HFFc6 (cell line): ENCODE data around the gene CGNL1. TPM values are rescaled to one million over a fixed set of nuclear protein-coding genes. Genes with fewer than 3 reads are reported as not detected.

Source experiments
- DNase-seq: peaks from one replicate; pipeline ENCODE4 v3.0.0-alpha.2; 2018
- H3K27ac Mint-ChIP-seq: 2 replicates; pipeline ENCODE4 v1.8.0; 2020; ENCODE audit warnings: mild to moderate bottlenecking, mixed read lengths
- H3K27me3 Mint-ChIP-seq: 2 replicates; pipeline ENCODE4 v1.8.0; 2021; ENCODE audit warnings: mild to moderate bottlenecking, moderate library complexity, mixed read lengths; ENCODE audit not compliant: insufficient read depth
- H3K36me3 Mint-ChIP-seq: 2 replicates; pipeline ENCODE4 v1.8.0; 2021; ENCODE audit warnings: low read depth, mixed read lengths
- H3K4me1 Mint-ChIP-seq: 2 replicates; pipeline ENCODE4 v1.8.0; 2020; ENCODE audit warnings: low read depth, mixed read lengths
- H3K4me3 Mint-ChIP-seq: 2 replicates; pipeline ENCODE4 v1.8.0; 2020; ENCODE audit warnings: mild to moderate bottlenecking, moderate library complexity, mixed read lengths
- H3K9me3 Mint-ChIP-seq: 2 replicates; pipeline ENCODE4 v1.8.0; 2020; ENCODE audit warnings: mild to moderate bottlenecking, mixed read lengths
- total RNA-seq, 6 experiments: library from RNA; stranded (reverse); fragmentation: NEBNext Ultra II Directional; extraction: Animal tissue kit (Norgen Biotek cat#: 25700); gene quantifications; 2 replicates in 1 of 6; 3 replicates in 5 of 6; pipeline ENCODE4 v1.2.3, GENCODE V29; 2021
- TF ChIP-seq, protein P1 (sequence below): fragments of 200-600 bp; sonication (generic); IDR thresholded peaks from 2 replicates; pipeline ENCODE4 v1.5.0; 2021; ENCODE audit warnings: antibody characterized with exemption, mild to moderate bottlenecking

CGNL1 gene
- total RNA-seq, 6 experiments from 2014 or later, result 0.05 to 0.20 (median 0.10) TPM; not detected in 2

DNA sequence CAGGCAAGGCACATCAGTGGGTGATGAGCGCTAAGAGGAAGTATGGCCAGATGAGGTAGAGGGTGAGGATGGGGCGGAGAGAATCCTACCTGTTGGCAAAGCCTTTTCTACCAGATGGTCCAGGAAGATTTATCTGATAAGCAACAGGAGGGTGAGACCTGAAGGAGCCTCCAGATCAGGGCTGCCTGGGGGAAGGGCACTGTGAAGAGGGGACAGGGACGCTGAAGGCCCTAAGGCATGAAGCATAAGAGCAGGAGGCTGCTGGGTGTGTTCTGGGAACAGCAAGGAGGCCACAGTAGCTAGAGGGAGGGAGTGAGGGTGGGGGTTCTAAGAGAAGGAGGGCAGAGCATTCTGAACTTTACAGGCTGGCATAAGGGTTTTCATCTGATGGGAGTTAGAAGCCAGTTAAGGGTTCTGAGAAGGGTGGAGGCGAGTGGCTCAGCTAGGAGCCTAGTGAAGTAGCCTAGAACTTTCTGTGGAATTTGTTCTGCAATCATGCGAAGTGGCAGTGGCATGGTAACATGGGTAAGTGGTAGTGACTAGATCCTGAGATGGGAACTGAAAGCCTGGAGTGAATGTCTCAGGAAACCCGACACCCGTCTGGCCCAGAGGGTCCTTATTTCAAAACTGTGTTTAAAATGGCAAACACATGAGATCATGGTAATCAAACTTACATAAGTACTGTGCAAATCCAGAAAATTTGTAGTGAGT is 29.9 kb downstream of the CGNL1 start:
- TF ChIP-seq, protein P1, sequence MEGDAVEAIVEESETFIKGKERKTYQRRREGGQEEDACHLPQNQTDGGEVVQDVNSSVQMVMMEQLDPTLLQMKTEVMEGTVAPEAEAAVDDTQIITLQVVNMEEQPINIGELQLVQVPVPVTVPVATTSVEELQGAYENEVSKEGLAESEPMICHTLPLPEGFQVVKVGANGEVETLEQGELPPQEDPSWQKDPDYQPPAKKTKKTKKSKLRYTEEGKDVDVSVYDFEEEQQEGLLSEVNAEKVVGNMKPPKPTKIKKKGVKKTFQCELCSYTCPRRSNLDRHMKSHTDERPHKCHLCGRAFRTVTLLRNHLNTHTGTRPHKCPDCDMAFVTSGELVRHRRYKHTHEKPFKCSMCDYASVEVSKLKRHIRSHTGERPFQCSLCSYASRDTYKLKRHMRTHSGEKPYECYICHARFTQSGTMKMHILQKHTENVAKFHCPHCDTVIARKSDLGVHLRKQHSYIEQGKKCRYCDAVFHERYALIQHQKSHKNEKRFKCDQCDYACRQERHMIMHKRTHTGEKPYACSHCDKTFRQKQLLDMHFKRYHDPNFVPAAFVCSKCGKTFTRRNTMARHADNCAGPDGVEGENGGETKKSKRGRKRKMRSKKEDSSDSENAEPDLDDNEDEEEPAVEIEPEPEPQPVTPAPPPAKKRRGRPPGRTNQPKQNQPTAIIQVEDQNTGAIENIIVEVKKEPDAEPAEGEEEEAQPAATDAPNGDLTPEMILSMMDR, result no peak
- peaks cover 32% of the 10 kb centered on the region for H3K27me3 Mint-ChIP-seq
- H3K36me3 Mint-ChIP-seq, result no peaks in the 10 kb centered on the region
- no peak for DNase-seq
- H3K27ac Mint-ChIP-seq, result no peak overlapping the region
- H3K4me3 Mint-ChIP-seq, result no peak overlapping the region
- no peaks in the 10 kb centered on the region; the same call in 1 of the 2 replicates for H3K9me3 Mint-ChIP-seq
- no peaks in the 10 kb centered on the region for H3K4me1 Mint-ChIP-seq

DNA sequence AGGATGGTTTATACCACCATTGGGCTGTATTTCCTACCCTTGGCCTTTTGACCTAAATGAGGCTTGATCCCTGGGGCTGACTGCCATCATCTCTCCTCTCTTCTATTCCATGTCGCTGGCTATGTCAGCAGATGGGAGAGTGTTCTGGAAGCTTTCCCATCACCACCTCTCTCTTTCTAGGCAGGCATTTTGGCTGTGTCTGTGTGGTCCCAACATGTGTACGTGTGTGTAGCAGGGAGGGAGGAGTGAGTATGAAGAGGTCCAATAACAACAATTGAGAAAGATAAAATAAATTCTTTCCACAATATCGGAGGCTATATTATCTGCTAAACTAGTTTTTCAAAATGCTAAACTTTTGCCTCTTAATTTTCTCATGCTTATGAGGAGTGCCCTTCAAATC is 34.1 kb downstream of the CGNL1 start:
- peaks cover 44% of the 10 kb centered on the region for H3K27me3 Mint-ChIP-seq
- TF ChIP-seq, protein P1, result no peak
- DNase-seq, result no peak
- no peaks in the 10 kb centered on the region for H3K36me3 Mint-ChIP-seq
- no peaks in the 10 kb centered on the region for H3K4me1 Mint-ChIP-seq
- no peaks in the 10 kb centered on the region for H3K9me3 Mint-ChIP-seq
- no peak overlapping the region for H3K27ac Mint-ChIP-seq
- no peak overlapping the region for H3K4me3 Mint-ChIP-seq

DNA sequence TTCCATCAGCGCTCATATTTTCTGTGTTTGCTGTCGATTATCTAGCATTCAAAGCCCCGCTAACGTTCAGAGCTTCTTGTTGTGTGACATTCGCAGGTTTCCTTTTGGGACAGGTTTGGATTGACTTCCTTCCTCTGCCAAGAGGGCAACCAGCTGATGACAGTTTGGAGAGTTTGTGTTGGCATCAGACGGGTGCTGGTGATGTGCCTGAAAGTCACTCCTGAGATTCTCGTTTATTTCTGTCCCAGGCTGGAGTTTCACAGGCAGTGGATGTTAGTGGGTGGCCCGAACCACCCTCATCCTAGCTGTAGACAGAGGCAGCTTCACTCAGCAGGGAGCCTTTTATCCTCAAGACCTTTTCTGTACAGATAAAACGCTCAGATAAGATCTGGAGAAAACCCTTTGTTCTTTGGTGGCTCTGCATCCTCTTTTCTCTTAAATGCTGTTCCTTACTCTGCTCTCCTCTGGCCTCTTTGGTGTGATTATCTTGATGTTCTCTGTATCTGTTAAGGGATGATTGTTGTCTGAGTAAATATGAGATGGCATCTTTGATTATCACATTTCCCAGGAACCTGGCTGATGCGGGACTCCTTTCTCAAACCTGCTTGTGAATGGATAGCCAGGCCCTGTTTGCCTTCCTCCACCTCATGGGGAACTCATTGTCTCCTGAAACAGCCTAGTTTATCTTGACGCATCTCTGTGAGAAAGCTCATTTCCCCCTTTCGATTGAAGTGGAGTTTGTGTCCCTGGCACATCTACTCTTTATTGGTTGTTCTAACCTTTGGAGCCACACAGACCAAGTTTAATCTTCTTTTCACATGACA is 35.9 kb downstream of the CGNL1 start:
- TF ChIP-seq, protein P1, result no peak
- no peaks in the 10 kb centered on the region for H3K9me3 Mint-ChIP-seq
- no peak overlapping the region for H3K4me3 Mint-ChIP-seq
- no peak for DNase-seq
- H3K36me3 Mint-ChIP-seq, result no peaks in the 10 kb centered on the region
- H3K27me3 Mint-ChIP-seq, result peaks cover 48% of the 10 kb centered on the region
- H3K27ac Mint-ChIP-seq, result no peak overlapping the region
- H3K4me1 Mint-ChIP-seq, result no peaks in the 10 kb centered on the region

DNA sequence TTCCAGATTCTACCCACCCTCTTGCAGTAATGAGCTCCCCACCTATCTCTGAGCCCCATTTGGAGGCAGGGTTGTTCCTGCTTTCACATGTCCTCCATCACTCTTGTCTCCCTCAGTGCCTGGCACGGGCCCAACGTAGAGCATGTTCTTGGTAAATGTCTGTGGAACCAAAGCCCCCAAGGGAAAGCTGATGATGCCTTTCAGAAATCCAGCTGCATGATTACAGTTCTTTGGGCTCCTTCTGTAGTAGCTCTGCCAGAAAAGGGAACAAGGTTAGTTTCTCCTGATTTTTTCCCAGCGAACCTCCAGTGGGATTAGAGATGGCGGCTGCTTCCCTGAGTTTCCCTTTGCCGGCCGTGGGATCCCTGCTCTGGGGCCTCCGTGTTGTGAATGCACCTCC is 39.3 kb downstream of the CGNL1 start:
- Mint-ChIP-seq H3K27me3 (peaks cover 52% of the 10 kb centered on the region), H3K4me1 (no peaks in the 10 kb centered on the region), H3K36me3 (no peaks in the 10 kb centered on the region), H3K9me3 (no peaks in the 10 kb centered on the region), H3K4me3 (no peak overlapping the region), H3K27ac (no peak overlapping the region)
- no peak for DNase-seq
- TF ChIP-seq, protein P1, result no peak

DNA sequence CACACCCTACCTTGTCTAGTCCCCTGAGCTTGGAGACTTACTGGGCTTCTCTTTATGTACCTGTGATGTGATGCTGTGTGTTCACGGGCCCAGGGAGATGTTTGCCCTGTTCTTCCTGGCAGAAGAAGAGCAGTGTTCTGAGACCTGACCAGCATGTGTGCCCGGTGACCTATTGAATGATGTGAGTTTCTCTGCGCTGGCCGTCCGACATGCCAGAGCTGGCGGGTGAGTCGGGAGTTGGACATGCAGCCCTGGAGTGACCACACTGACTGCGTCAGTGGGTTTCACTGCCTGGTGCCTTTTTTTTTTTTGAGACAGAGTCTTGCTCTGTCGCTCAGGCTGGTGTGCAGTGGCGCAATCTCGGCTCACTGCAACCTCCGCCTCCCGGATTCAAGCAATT is 42.3 kb downstream of the CGNL1 start:
- no peak for DNase-seq
- H3K9me3 Mint-ChIP-seq, result no peaks in the 10 kb centered on the region
- H3K4me3 Mint-ChIP-seq, result no peak overlapping the region
- TF ChIP-seq, protein P1, result no peak
- no peaks in the 10 kb centered on the region; the same call in 1 of the 2 replicates for H3K4me1 Mint-ChIP-seq
- peaks cover 44% of the 10 kb centered on the region for H3K27me3 Mint-ChIP-seq
- H3K36me3 Mint-ChIP-seq, result no peaks in the 10 kb centered on the region
- no peak overlapping the region for H3K27ac Mint-ChIP-seq
